K562 (cell line): ENCODE measurements around the gene RACK1. TPM values are rescaled to one million over a fixed set of nuclear protein-coding genes. Genes with fewer than 3 reads are reported as not detected.
A peak's percentile ranks its signal among the peaks of the same experiment; 100 is the strongest.

ENCODE experiments used
- C11orf30 ChIP-seq: fragments of 450-650 bp; IDR thresholded peaks from 2 replicates; pipeline ENCODE4 v1.6.1; 2016; ENCODE audit warnings: low read depth, mild to moderate bottlenecking
- CBFA2T3 ChIP-seq: fragments of 450-650 bp; IDR thresholded peaks from 2 replicates; pipeline ENCODE4 v1.6.1; 2017
- DPF2 ChIP-seq: fragments of 450-650 bp; IDR thresholded peaks from 2 replicates; pipeline ENCODE4 v1.6.1; 2016
- FOXM1 ChIP-seq, 2 experiments: fragments of 450-650 bp in 1 of 2; sonication (generic) in 1 of 2; formaldehyde crosslinking in 1 of 2; IDR thresholded peaks; 2 replicates each; pipeline versions ENCODE4 v1.6.1 to v1.9.0; 2017 to 2022; ENCODE audit warnings: low read depth in 2 of 2, mild to moderate bottlenecking in 2 of 2, missing genetic modification reagents in 1 of 2, moderate library complexity in 1 of 2
- MEIS2 ChIP-seq: fragments of 450-650 bp; IDR thresholded peaks from 2 replicates; pipeline ENCODE4 v1.6.1; 2014; ENCODE audit warnings: mild to moderate bottlenecking; ENCODE audit not compliant: partially characterized antibody
- POLR2G ChIP-seq: fragments of 200-400 bp; formaldehyde crosslinking; IDR thresholded peaks from 2 replicates; pipeline ENCODE4 v1.6.1; 2017; ENCODE audit warnings: low read depth, mild to moderate bottlenecking, antibody characterized with exemption, low read length, moderate library complexity
- POLR3A ChIP-seq: IDR thresholded peaks from 2 replicates; pipeline ENCODE4 v1.6.1; 2011; ENCODE audit warnings: borderline replicate concordance, mild to moderate bottlenecking, moderate library complexity; ENCODE audit not compliant: insufficient read length, insufficient read depth; ENCODE audit errors: extremely low read depth
- RBFOX2 ChIP-seq: fragments of 200-400 bp; formaldehyde crosslinking; IDR thresholded peaks from 2 replicates; pipeline ENCODE4 v1.6.1; 2017; ENCODE audit warnings: low read depth, mild to moderate bottlenecking, low read length, moderate library complexity
- SMC3 ChIP-seq: conservative IDR thresholded peaks from 2 replicates; pipeline ENCODE4 v1.6.1; 2011; ENCODE audit warnings: low read depth, low read length, improper control_type of control experiment; ENCODE audit not compliant: insufficient read depth
- TAF1 ChIP-seq: IDR thresholded peaks from 2 replicates; pipeline ENCODE4 v1.6.1; 2011; ENCODE audit warnings: mild to moderate bottlenecking, low read length, moderate library complexity; ENCODE audit not compliant: insufficient read depth, control insufficient read depth, severe bottlenecking; ENCODE audit errors: extremely low read depth
- TARDBP ChIP-seq: fragments of 450-650 bp; IDR thresholded peaks from 2 replicates; pipeline ENCODE4 v1.6.1; 2016
- UBTF ChIP-seq, 2 experiments: IDR thresholded peaks; 2 replicates each; pipeline ENCODE4 v1.6.1; 2012; ENCODE audit warnings: improper control_type of control experiment in 2 of 2, low read depth in 2 of 2, low read length in 2 of 2, borderline replicate concordance in 1 of 2
- ZNF445 ChIP-seq: fragments of 250-450 bp; sonication (Bioruptor Pico); IDR thresholded peaks from 2 replicates; pipeline ENCODE4 v1.4.0; 2020; ENCODE audit warnings: low read depth, mild to moderate bottlenecking, moderate library complexity
- ZNF696 ChIP-seq: fragments of 250-450 bp; sonication (Bioruptor Pico); conservative IDR thresholded peaks from 2 replicates; pipeline ENCODE4 v1.4.0; 2020; ENCODE audit warnings: mild to moderate bottlenecking, moderate library complexity
- polyA plus RNA-seq, 8 experiments: library from polyadenylated mRNA; depleted of rRNA in 4 of 8; stranded (reverse) in 5 of 8; unstranded in 3 of 8; fragments of >200 nt; fragmentation: Nextera tagmentation in 2 of 8; fragmentation: Illumina TruSeq in 1 of 8; extraction: Ambion mirVana in 2 of 8; extraction: Trizol in 1 of 8; gene quantifications; 2 replicates each; pipeline versions ENCODE4 v1.2.1 to v1.2.3, GENCODE V29; 2011 to 2014; ENCODE audit warnings: inconsistent platforms in 1 of 8, missing spikeins in 1 of 8
- total RNA-seq, 7 experiments: library from RNA; depleted of rRNA in 6 of 7; stranded (reverse); fragments of >200 nt in 6 of 7; fragmentation: Illumina TruSeq in 2 of 7; extraction: Trizol in 2 of 7; gene quantifications; 2 replicates each; pipeline versions ENCODE4 v1.2.1 to v1.2.3, GENCODE V29; 2011 to 2021; ENCODE audit warnings: low replicate concordance in 1 of 7
- TF ChIP-seq, protein P1 (sequence below): fragments of 200-400 bp; formaldehyde crosslinking; IDR thresholded peaks from 2 replicates; pipeline ENCODE4 v1.6.1; 2017; ENCODE audit warnings: mild to moderate bottlenecking, low read depth, low read length, moderate library complexity
- TF ChIP-seq, protein P2 (sequence below): fragments of 250-450 bp; sonication (Bioruptor Pico); IDR thresholded peaks from 2 replicates; pipeline ENCODE4 v1.5.0; 2020; ENCODE audit warnings: mild to moderate bottlenecking
- TF ChIP-seq, protein P3 (sequence below): fragments of 150-350 bp; conservative IDR thresholded peaks from 2 replicates; pipeline ENCODE4 v1.6.1; 2014; ENCODE audit warnings: low read length

Gene RACK1
- total and polyA plus RNA-seq, 9 of the 15 experiments (the other 6 are each of a cell fraction or from before 2014, with no cell fraction given) = 2,303 to 5,311 (median 3,833) TPM

DNA sequence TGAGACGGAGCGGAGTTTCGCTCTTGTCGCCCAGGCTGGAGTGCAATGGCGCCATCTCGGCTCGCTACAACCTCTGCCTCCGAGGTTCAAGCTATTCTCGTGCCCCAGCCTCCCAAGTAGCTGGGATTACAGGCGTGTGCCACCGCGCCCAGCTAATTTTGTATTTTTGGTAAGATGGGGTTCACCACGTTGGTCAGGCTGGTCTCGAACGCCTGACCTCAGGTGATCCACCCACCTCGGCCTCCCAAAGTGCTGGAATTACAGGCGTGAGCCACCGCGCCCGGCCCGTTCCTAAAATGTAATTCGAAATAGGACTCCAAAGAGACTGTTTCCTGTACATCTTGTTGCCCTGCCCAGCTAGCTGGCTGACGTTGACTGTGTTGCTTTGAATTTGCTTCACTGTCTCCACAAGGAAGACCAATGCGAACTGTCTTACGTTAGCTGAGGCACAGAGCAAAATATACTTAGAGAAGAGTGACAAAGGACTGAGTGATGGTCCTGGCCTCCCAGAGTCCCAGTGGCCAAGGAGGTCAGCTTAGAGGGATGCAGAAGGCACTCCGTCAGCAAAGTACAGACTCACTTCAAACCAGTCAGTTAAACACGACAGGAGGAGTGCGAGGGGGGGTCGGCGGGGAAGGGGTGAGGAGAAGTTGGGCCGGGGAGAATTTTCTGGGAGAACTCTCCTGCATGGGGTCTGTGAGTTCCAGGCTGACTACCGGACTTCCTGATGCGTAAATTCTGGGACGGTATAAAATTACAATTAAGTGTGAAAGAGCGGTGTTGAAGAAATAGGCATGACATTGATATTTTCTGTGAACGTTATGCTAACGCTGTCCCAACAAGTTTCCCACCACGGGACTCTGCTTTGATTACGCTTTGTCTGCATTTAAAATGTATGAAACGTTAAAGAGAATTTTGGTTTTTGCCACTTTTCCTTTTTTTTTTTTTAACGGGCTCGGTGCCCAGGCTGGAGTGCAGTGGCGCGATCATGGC is 27.4 kb downstream of the RACK1 start (continued):
- TF ChIP-seq UBTF (IDR thresholded peaks at IDR 0.05; ENCODE audit: borderline replicate concordance in 1 of 2, low read depth in 2 of 2, low read length in 2 of 2) (0 out of 4 replicates have a peak, but pooled peaks of 1 of the 2 experiments have one; percentile 4), RBFOX2 (peak; percentile 53), CBFA2T3 (peak; percentile 4; the same call in 1 of the 2 replicates), SMC3 (no peak), TARDBP (peak; percentile 51; the same call in 1 of the 2 replicates), DPF2 (peak; percentile 58), ZNF696 (CRISPR knock-in tag) (no peak), C11orf30 (peak; percentile 17; the same call in 1 of the 2 replicates), TAF1 (peak; percentile 30), ZNF445 (CRISPR knock-in tag) (no peak), POLR2G (peak; percentile 58), FOXM1 (IDR thresholded peaks at IDR 0.05; ENCODE audit: low read depth) (peak; percentile 49; the same call in 1 of the 2 replicates), FOXM1 (CRISPR knock-in tag; IDR thresholded peaks at IDR 0.05; ENCODE audit: low read depth) (no peak), POLR3A (peak; percentile 71), MEIS2 (peak; percentile 48)
- TF ChIP-seq, protein P1, sequence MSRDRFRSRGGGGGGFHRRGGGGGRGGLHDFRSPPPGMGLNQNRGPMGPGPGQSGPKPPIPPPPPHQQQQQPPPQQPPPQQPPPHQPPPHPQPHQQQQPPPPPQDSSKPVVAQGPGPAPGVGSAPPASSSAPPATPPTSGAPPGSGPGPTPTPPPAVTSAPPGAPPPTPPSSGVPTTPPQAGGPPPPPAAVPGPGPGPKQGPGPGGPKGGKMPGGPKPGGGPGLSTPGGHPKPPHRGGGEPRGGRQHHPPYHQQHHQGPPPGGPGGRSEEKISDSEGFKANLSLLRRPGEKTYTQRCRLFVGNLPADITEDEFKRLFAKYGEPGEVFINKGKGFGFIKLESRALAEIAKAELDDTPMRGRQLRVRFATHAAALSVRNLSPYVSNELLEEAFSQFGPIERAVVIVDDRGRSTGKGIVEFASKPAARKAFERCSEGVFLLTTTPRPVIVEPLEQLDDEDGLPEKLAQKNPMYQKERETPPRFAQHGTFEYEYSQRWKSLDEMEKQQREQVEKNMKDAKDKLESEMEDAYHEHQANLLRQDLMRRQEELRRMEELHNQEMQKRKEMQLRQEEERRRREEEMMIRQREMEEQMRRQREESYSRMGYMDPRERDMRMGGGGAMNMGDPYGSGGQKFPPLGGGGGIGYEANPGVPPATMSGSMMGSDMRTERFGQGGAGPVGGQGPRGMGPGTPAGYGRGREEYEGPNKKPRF = no peak
- TF ChIP-seq, protein P2, sequence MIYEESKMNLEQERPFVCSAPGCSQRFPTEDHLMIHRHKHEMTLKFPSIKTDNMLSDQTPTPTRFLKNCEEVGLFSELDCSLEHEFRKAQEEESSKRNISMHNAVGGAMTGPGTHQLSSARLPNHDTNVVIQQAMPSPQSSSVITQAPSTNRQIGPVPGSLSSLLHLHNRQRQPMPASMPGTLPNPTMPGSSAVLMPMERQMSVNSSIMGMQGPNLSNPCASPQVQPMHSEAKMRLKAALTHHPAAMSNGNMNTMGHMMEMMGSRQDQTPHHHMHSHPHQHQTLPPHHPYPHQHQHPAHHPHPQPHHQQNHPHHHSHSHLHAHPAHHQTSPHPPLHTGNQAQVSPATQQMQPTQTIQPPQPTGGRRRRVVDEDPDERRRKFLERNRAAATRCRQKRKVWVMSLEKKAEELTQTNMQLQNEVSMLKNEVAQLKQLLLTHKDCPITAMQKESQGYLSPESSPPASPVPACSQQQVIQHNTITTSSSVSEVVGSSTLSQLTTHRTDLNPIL (CRISPR knock-in tag) = no peak
- TF ChIP-seq, protein P3, sequence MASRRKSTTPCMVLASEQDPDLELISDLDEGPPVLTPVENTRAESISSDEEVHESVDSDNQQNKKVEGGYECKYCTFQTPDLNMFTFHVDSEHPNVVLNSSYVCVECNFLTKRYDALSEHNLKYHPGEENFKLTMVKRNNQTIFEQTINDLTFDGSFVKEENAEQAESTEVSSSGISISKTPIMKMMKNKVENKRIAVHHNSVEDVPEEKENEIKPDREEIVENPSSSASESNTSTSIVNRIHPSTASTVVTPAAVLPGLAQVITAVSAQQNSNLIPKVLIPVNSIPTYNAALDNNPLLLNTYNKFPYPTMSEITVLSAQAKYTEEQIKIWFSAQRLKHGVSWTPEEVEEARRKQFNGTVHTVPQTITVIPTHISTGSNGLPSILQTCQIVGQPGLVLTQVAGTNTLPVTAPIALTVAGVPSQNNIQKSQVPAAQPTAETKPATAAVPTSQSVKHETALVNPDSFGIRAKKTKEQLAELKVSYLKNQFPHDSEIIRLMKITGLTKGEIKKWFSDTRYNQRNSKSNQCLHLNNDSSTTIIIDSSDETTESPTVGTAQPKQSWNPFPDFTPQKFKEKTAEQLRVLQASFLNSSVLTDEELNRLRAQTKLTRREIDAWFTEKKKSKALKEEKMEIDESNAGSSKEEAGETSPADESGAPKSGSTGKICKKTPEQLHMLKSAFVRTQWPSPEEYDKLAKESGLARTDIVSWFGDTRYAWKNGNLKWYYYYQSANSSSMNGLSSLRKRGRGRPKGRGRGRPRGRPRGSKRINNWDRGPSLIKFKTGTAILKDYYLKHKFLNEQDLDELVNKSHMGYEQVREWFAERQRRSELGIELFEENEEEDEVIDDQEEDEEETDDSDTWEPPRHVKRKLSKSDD = no peak
